ENCODE data around the gene RANBP3L. TPM values are rescaled to one million over a fixed set of nuclear protein-coding genes. Genes with fewer than 3 reads are reported as not detected.

RANBP3L gene
- 0.21 and 0.39 TPM in 2 replicates for total RNA-seq (2013; cell fraction: nucleolus; rRNA removed)
- total RNA-seq (2014; rRNA removed) (0.05 TPM in 1 of 2 replicates, not detected in the other), total RNA-seq (2014; rRNA removed; fragmentation: Illumina TruSeq; extraction: Trizol) (0.05 and 0.09 TPM in 2 replicates), total RNA-seq (2021) (not detected in 2 replicates), polyA plus RNA-seq (2011; rRNA removed) (0.09 and 0.29 TPM in 2 replicates), polyA plus RNA-seq (2014; fragmentation: Illumina TruSeq; extraction: Trizol) (0.03 TPM in 1 of 2 replicates, not detected in the other), polyA plus RNA-seq (2014; fragmentation: Nextera tagmentation; extraction: Ambion mirVana) (under 1 TPM in 1 of 2 experiments, not detected in 1; 0.02 TPM), polyA plus RNA-seq (2014; rRNA removed) (0.03 TPM in 1 of 2 replicates, not detected in the other), polyA plus RNA-seq (2016; fragmentation: Nextera tagmentation; extraction: Ambion mirVana) (under 1 TPM in 1 of 2 experiments, not detected in 1; 0.15 TPM), polyA minus RNA-seq (2011; rRNA and poly(A)+ RNA removed) (0.07 TPM in 1 of 2 replicates, not detected in the other), Bru-seq, nascent RNA (percentile 24 among the genes with signal in this experiment), BruChase-seq, experiment 1, labeled RNA remaining after a 6-hour chase (percentile 11 among the genes with signal in this experiment), BruChase-seq, experiment 2, labeled RNA remaining after a 2-hour chase (percentile 15 among the genes with signal in this experiment)
- not detected for polyA plus RNA-seq (2011; ENCODE audit: low read depth)
- 0.05 and 0.09 TPM in 2 replicates for polyA plus RNA-seq (2011; cell fraction: cytosol; rRNA removed)
- 0.06 and 0.09 TPM in 2 replicates for polyA plus RNA-seq (2011; cell fraction: nucleus; rRNA removed)
- polyA plus RNA-seq (2012): 0.06 TPM in 1 of 2 replicates, not detected in the other
- polyA minus RNA-seq (2011; cell fraction: cytosol; rRNA and poly(A)+ RNA removed): not detected in 2 replicates
- polyA minus RNA-seq (2011; cell fraction: nucleus; rRNA and poly(A)+ RNA removed): not detected in 2 replicates
- long read RNA-seq, experiment 1, partial matches to known transcripts: 1 of 1 reads
- long read RNA-seq, experiment 1, other reads (novel, unspliced or antisense): 0 of 1 reads
- long read RNA-seq, experiment 2, partial matches to known transcripts: 1 of 3 reads
- long read RNA-seq, experiment 2, other reads (novel, unspliced or antisense): 2 of 3 reads

- 1% methylated on average over 5 of the region's 5 CpGs for WGBS (ENCODE audit: insufficient coverage, insufficient replicate concordance, low lambda C conversion rate, missing lambda C conversion rate)
- TF ChIP-seq ZZZ3 (IDR thresholded peaks at IDR 0.05; ENCODE audit: control insufficient read depth, insufficient read length, low read depth): no peak
- no peak for TF ChIP-seq CHD2 (IDR thresholded peaks at IDR 0.05; ENCODE audit: borderline replicate concordance, low read depth, low read length)
- no peak for TF ChIP-seq POLR2A (IDR thresholded peaks at IDR 0.05; ENCODE audit: low read depth, low read length)
- TF ChIP-seq SREBF1 (IDR thresholded peaks at IDR 0.05; ENCODE audit: low read length): no peak
- no peak for TF ChIP-seq ATF3 (IDR thresholded peaks at IDR 0.05; ENCODE audit: borderline replicate concordance, extremely low read depth, low read depth, low read length)
- Histone ChIP-seq H3K27me3 (replicated peaks in 1 of 2; ENCODE audit: control insufficient read depth in 2 of 2, insufficient read depth in 2 of 2, low read length in 1 of 2) (no peaks in the 10 kb centered on the region), H3K4me3 (no peak within 1 kb of the TSS), H3K27ac (ENCODE audit: control insufficient read depth, insufficient read depth) (no peak within 1 kb of the TSS), H3K4me2 (ENCODE audit: control insufficient read depth, insufficient read depth) (peak within 1 kb of the TSS; percentile 35; the same call in 1 of the 2 replicates), H4K20me1 (ENCODE audit: control insufficient read depth, insufficient read depth) (no peaks in the 10 kb centered on the region), H3K79me2 (ENCODE audit: control insufficient read depth, insufficient read depth, low read length) (no peaks in the 10 kb centered on the region), H3K36me3 (ENCODE audit: control insufficient read depth in 2 of 2, insufficient read depth in 2 of 2, low read length in 1 of 2) (no peaks in the 10 kb centered on the region), H3K9me3 (replicated peaks; ENCODE audit: control insufficient read depth, insufficient read depth, low read length) (no peaks in the 10 kb centered on the region), H3K4me1 (ENCODE audit: control insufficient read depth, insufficient read depth, low read length) (no peaks in the 10 kb centered on the region), H3K9ac (ENCODE audit: control insufficient read depth, insufficient read depth, low read length) (no peak within 1 kb of the TSS), H2AFZ (ENCODE audit: control insufficient read depth, low read depth, low read length) (no peak within 1 kb of the TSS)
- ATAC-seq (peak; percentile 81), FAIRE-seq (no peak), DNase-seq (ENCODE audit: low read depth, low spot score) (no peak)
- ChIA-PET POLR2A (no interaction called here), SMC1A (ENCODE audit: uncharacterized antibody, unreplicated experiment) (interaction anchor here (0.5 to 2.0 kb wide), 7 partner anchors 11 to 223 kb away, joined by 3 to 9 read pairs (median 3); no protein-coding TSS in a partner anchor), CTCF (interaction anchor here (0.9 to 8.7 kb wide), 5 partner anchors 35 to 223 kb away, joined by 3 to 83 read pairs (median 3); no protein-coding TSS in a partner anchor), RAD21 (ENCODE audit: unreplicated experiment) (interaction anchor here (0.9 to 2.4 kb wide), 2 partner anchors 36 to 60 kb away, joined by 3 to 8 read pairs; partner anchors contain the start of gene NADK2)
- intact Hi-C loops (cut with micrococcal nuclease; ENCODE audit: unreplicated experiment) (no loop called here), in situ Hi-C loops (cut with MboI) (loop anchor here (10.0 kb wide), 1 partner anchor 227 kb away; no protein-coding TSS in a partner anchor)
- no TSS peak for BruUV-seq (replicated peaks)
These were observed at the start of gene RANBP3L for GRCh38 chr5:36301858-36302603. RANBP3L (minus strand) TSS chr5:36301902; CDS start chr5:36301416, 486 bp downstream.
